ENCODE results near the gene ANGPTL2.
"Not testable (repeated sequence)": the region's sequence is repeated elsewhere in the genome, so short reads cannot be mapped to it uniquely, and the experiment has no call there.

The ANGPTL2 gene

GRCh38 chr9:127122176-127123063 lies at the start of gene ANGPTL2:
Gene ANGPTL2, minus strand, starts transcription at chr9:127122635. Its CDS starts 13,904 bp downstream, at chr9:127108731.
- peak; percentile 74 for DNase-seq

- DNase-seq, result not testable (repeated sequence)
Observed at GRCh38 chr9:127171348-127171747, 48.9 kb upstream of the ANGPTL2 start.

GRCh38 chr9:127170652-127171051 lies 48.2 kb upstream of the ANGPTL2 start:
- no peak for DNase-seq

GRCh38 chr9:127170103-127170502 lies 47.7 kb upstream of the ANGPTL2 start:
- DNase-seq, result no peak

- DNase-seq, result no peak
Observed at GRCh38 chr9:127169575-127169883, 47.1 kb upstream of the ANGPTL2 start.

- no peak for DNase-seq
Observed at GRCh38 chr9:127168756-127169574, 46.5 kb upstream of the ANGPTL2 start.

GRCh38 chr9:127167560-127168326 lies 45.3 kb upstream of the ANGPTL2 start:
- DNase-seq, result no peak

GRCh38 chr9:127166651-127167524 lies 44.5 kb upstream of the ANGPTL2 start:
- peak; percentile 43 for DNase-seq

GRCh38 chr9:127166111-127166510 lies 43.7 kb upstream of the ANGPTL2 start:
- no peak for DNase-seq

- DNase-seq, result no peak
Observed at GRCh38 chr9:127165116-127165515, 42.7 kb upstream of the ANGPTL2 start.

GRCh38 chr9:127163409-127163808 lies 41.0 kb upstream of the ANGPTL2 start:
- DNase-seq, result peak; percentile 39

- no peak for DNase-seq
Observed at GRCh38 chr9:127162864-127163365, 40.5 kb upstream of the ANGPTL2 start.

GRCh38 chr9:127162046-127162863 lies 39.8 kb upstream of the ANGPTL2 start:
- DNase-seq, result no peak

- DNase-seq, result no peak
Observed at GRCh38 chr9:127161081-127161624, 38.7 kb upstream of the ANGPTL2 start.

GRCh38 chr9:127159949-127160610 lies 37.6 kb upstream of the ANGPTL2 start:
- DNase-seq, result no peak

GRCh38 chr9:127159325-127159801 lies 36.9 kb upstream of the ANGPTL2 start:
- no peak for DNase-seq

GRCh38 chr9:127158786-127159324 lies 36.4 kb upstream of the ANGPTL2 start:
- DNase-seq, result no peak

- DNase-seq, result no peak
Observed at GRCh38 chr9:127155314-127155960, 33.0 kb upstream of the ANGPTL2 start.

All from DMS53 (cell line).